GM12878 (cell line): ENCODE measurements around the gene PTPRN2. TPM values are rescaled to one million over a fixed set of nuclear protein-coding genes. Genes with fewer than 3 reads are reported as not detected.
"Not testable (repeated sequence)": the region's sequence is repeated elsewhere in the genome, so short reads cannot be mapped to it uniquely, and the experiment has no call there.

ENCODE experiments used
- ATAC-seq: fragments of 200-7000 bp; cut with Tn5 transposase; 3 replicates; pipeline ENCODE4 v1.9.1; 2020; ENCODE audit warnings: mild to moderate bottlenecking, moderate library complexity
- BruUV-seq: library from RNA; stranded (reverse); fragments of 400-500 nt; replicated peaks from 2 replicates; lab custom pipeline; 2021; lab: Mats Ljungman, UMichigan
- CTCF ChIA-PET: fragments of 300-600 bp; sonication (Branson Sonifier 250); formaldehyde crosslinking; extraction: SDS; loops from one replicate; lab custom pipeline; 2021; ENCODE audit warnings: inconsistent platforms; lab: Yijun Ruan, JAX
- POLR2A ChIA-PET: fragments of 350-600 bp; formaldehyde crosslinking; extraction: SDS; loops from one replicate; lab custom pipeline; 2021; ENCODE audit warnings: inconsistent platforms; lab: Charles Lee
- RAD21 ChIA-PET: fragments of 300-600 bp; sonication (Branson Sonifier 250); formaldehyde crosslinking; loops from one replicate; lab custom pipeline; 2023; ENCODE audit warnings: antibody characterized with exemption; ENCODE audit not compliant: unreplicated experiment; lab: Charles Lee
- SMC1A ChIA-PET: fragments of 300-600 bp; sonication (Branson Sonifier 250); formaldehyde crosslinking; loops from one replicate; lab custom pipeline; 2023; ENCODE audit not compliant: unreplicated experiment, uncharacterized antibody; lab: Charles Lee
- DNase-seq: peaks from one replicate; pipeline ENCODE4 v3.0.0-alpha.2; 2011; ENCODE audit warnings: low read depth, low spot score
- FAIRE-seq: peaks from 3 replicates; lab custom pipeline; 2011; peaks lifted over from hg19 to GRCh38; lab: Jason Lieb, UNC
- H2AFZ ChIP-seq: 2 replicates; pipeline ENCODE4 v1.6.0; 2011; ENCODE audit warnings: low read depth, low read length, control low read depth; ENCODE audit not compliant: control insufficient read depth
- H3K27ac ChIP-seq: 2 replicates; pipeline ENCODE4 v1.5.1; 2011; ENCODE audit warnings: control low read depth; ENCODE audit not compliant: control insufficient read depth, insufficient read depth
- H3K27me3 ChIP-seq, 2 experiments: replicated peaks in 1 of 2; 2 replicates each; pipeline versions ENCODE4 v1.6.0 to v1.6.1; 2011; ENCODE audit warnings: low read length in 1 of 2; ENCODE audit not compliant: control insufficient read depth in 2 of 2, insufficient read depth in 2 of 2
- H3K36me3 ChIP-seq, 2 experiments: 2 replicates each; pipeline ENCODE4 v1.5.1; 2011; ENCODE audit warnings: low read length in 1 of 2; ENCODE audit not compliant: control insufficient read depth in 2 of 2, insufficient read depth in 2 of 2
- H3K4me1 ChIP-seq: 2 replicates; pipeline ENCODE4 v1.6.1; 2011; ENCODE audit warnings: mild to moderate bottlenecking, low read length, moderate library complexity, mixed read lengths; ENCODE audit not compliant: control insufficient read depth, insufficient read depth
- H3K4me2 ChIP-seq: 2 replicates; pipeline ENCODE4 v1.6.0; 2011; ENCODE audit warnings: control low read depth; ENCODE audit not compliant: control insufficient read depth, insufficient read depth
- H3K4me3 ChIP-seq: fragments of 200-600 bp; sonication (generic); 2 replicates; pipeline ENCODE4 v1.5.1; 2016
- H3K79me2 ChIP-seq: 2 replicates; pipeline ENCODE4 v1.6.0; 2011; ENCODE audit warnings: low read length; ENCODE audit not compliant: control insufficient read depth, insufficient read depth
- H3K9ac ChIP-seq: 2 replicates; pipeline ENCODE4 v1.8.0; 2011; ENCODE audit warnings: low read length, control low read depth, mixed read lengths; ENCODE audit not compliant: control insufficient read depth, insufficient read depth
- H3K9me3 ChIP-seq: replicated peaks from 3 replicates; pipeline ENCODE4 v1.5.1; 2011; ENCODE audit warnings: mild to moderate bottlenecking, low read length; ENCODE audit not compliant: control insufficient read depth, insufficient read depth
- H4K20me1 ChIP-seq: 2 replicates; pipeline ENCODE4 v1.6.0; 2011; ENCODE audit not compliant: control insufficient read depth, insufficient read depth
- ATF3 ChIP-seq: IDR thresholded peaks from 2 replicates; pipeline ENCODE4 v1.6.1; 2011; ENCODE audit warnings: low read depth, mild to moderate bottlenecking, low read length, moderate library complexity, borderline replicate concordance; ENCODE audit errors: extremely low read depth
- BMI1 ChIP-seq: fragments of 450-650 bp; IDR thresholded peaks from 2 replicates; pipeline ENCODE4 v1.6.1; 2016; ENCODE audit warnings: mild to moderate bottlenecking, moderate library complexity, borderline replicate concordance
- EP300 ChIP-seq, 2 experiments: fragments of 150-350 bp in 1 of 2; IDR thresholded peaks; 2 replicates each; pipeline ENCODE4 v1.6.1; 2011 to 2012; ENCODE audit warnings: low read depth in 2 of 2, low read length in 2 of 2, borderline replicate concordance in 1 of 2, improper control_type of control experiment in 1 of 2, inconsistent platforms in 1 of 2; ENCODE audit not compliant: control insufficient read depth in 1 of 2
- HDAC2 ChIP-seq: fragments of 200-600 bp; sonication (generic); IDR thresholded peaks from 2 replicates; pipeline ENCODE4 v1.6.1; 2017
- HDAC6 ChIP-seq: fragments of 200-600 bp; sonication (generic); IDR thresholded peaks from one replicate; pipeline ENCODE4 v1.8.0; 2017; ENCODE audit warnings: antibody characterized with exemption; ENCODE audit not compliant: unreplicated experiment
- KLF5 ChIP-seq: fragments of 450-650 bp; IDR thresholded peaks from 2 replicates; pipeline ENCODE4 v1.6.1; 2014; ENCODE audit warnings: mild to moderate bottlenecking; ENCODE audit not compliant: partially characterized antibody
- MEF2A ChIP-seq: IDR thresholded peaks from 2 replicates; pipeline ENCODE4 v1.6.1; 2011; ENCODE audit warnings: low read depth, mild to moderate bottlenecking, low read length, moderate library complexity; ENCODE audit not compliant: insufficient read depth
- MYB ChIP-seq: fragments of 150-350 bp; IDR thresholded peaks from 2 replicates; pipeline ENCODE4 v1.6.1; 2014; ENCODE audit warnings: mild to moderate bottlenecking, low read depth, low read length, borderline replicate concordance
- PRDM15 ChIP-seq: fragments of 450-650 bp; formaldehyde crosslinking; IDR thresholded peaks from 2 replicates; pipeline ENCODE4 v1.4.0; 2020; ENCODE audit warnings: mild to moderate bottlenecking, moderate library complexity
- TBL1XR1 ChIP-seq: IDR thresholded peaks from 2 replicates; pipeline ENCODE4 v1.6.1; 2012; ENCODE audit warnings: low read depth, low read length, improper control_type of control experiment
- TCF3 ChIP-seq: IDR thresholded peaks from 2 replicates; pipeline ENCODE4 v1.6.1; 2012; ENCODE audit warnings: low read depth, mild to moderate bottlenecking, low read length, borderline replicate concordance; ENCODE audit not compliant: insufficient read depth
- ZNF24 ChIP-seq: fragments of 450-650 bp; IDR thresholded peaks from 2 replicates; pipeline ENCODE4 v1.6.1; 2017; ENCODE audit warnings: antibody characterized with exemption, mild to moderate bottlenecking
- WGBS: methylation state at CpG from one replicate; pipeline ENCODE4 v1.1.6; 2016; ENCODE audit warnings: low lambda C conversion rate; ENCODE audit not compliant: insufficient replicate concordance, insufficient coverage; ENCODE audit errors: missing lambda C conversion rate; 5-methylcytosine and 5-hydroxymethylcytosine counted together
- in situ Hi-C: fragments of 300-500 bp; cut with MboI; formaldehyde crosslinking; loops from 9 replicates; pipeline ENCODE4 v1.14.3; 2018; ENCODE audit warnings: mixed read lengths
- intact Hi-C: fragments of 100-400 bp; cut with micrococcal nuclease; formaldehyde crosslinking; loops from one replicate; pipeline ENCODE4 v1.14.2; 2022; ENCODE audit not compliant: unreplicated experiment
- polyA plus RNA-seq, 11 experiments: library from polyadenylated mRNA; depleted of rRNA in 4 of 11; unstranded in 6 of 11; stranded (reverse) in 5 of 11; fragments of >200 nt; fragmentation: Nextera tagmentation in 4 of 11; fragmentation: Illumina TruSeq in 1 of 11; extraction: Ambion mirVana in 4 of 11; extraction: Trizol in 1 of 11; gene quantifications; 1 replicate in 1 of 11; 2 replicates in 10 of 11; pipeline versions ENCODE4 v1.2.1 to v1.2.3, GENCODE V29; 2011 to 2016; ENCODE audit warnings: inconsistent platforms in 2 of 11, missing spikeins in 2 of 11, low read depth in 1 of 11
- total RNA-seq, 4 experiments: library from RNA; depleted of rRNA in 3 of 4; stranded (reverse); fragments of >200 nt in 3 of 4; fragmentation: Illumina TruSeq in 1 of 4; extraction: Trizol in 1 of 4; gene quantifications; 2 replicates each; pipeline versions ENCODE4 v1.2.1 to v1.2.3, GENCODE V29; 2013 to 2021

The PTPRN2 gene
- total and polyA plus RNA-seq, 10 of the 15 experiments (the other 5 are each of a cell fraction or from before 2014, with no cell fraction given) = 5.4 TPM; not detected in 9

GRCh38 chr7:157901816-157902610 lies 685.6 kb downstream of the PTPRN2 start:
- SMC1A ChIA-PET, BruUV-seq, FAIRE-seq, DNase-seq, intact Hi-C loops, H3K9ac ChIP-seq, H3K27ac ChIP-seq, H3K4me1 ChIP-seq, H3K9me3 ChIP-seq, H3K4me3 ChIP-seq, POLR2A ChIA-PET, CTCF ChIA-PET, H3K27me3 ChIP-seq, H4K20me1 ChIP-seq, H3K4me2 ChIP-seq, RAD21 ChIA-PET, in situ Hi-C loops, ATAC-seq, H3K36me3 ChIP-seq, H3K79me2 ChIP-seq, H2AFZ ChIP-seq: not testable (repeated sequence)
- 55% methylated on average over 33 of the region's 45 CpGs for WGBS

GRCh38 chr7:157901166-157901565 lies 686.5 kb downstream of the PTPRN2 start:
- no peaks in the 10 kb centered on the region for H3K79me2 ChIP-seq
- no peak overlapping the region for H3K9ac ChIP-seq
- ChIA-PET SMC1A (no interaction called here), CTCF (no interaction called here), RAD21 (no interaction called here), POLR2A (no interaction called here)
- DNase-seq (no peak), FAIRE-seq (no peak), ATAC-seq (no peak)
- H3K9me3 ChIP-seq = no peaks in the 10 kb centered on the region; the same call in 2 of the 3 replicates
- intact Hi-C loops (no loop called here), in situ Hi-C loops (no loop called here)
- no peaks in the 10 kb centered on the region for H3K36me3 ChIP-seq
- no peaks in the 10 kb centered on the region for H4K20me1 ChIP-seq
- H3K4me1 ChIP-seq = no peaks in the 10 kb centered on the region
- BruUV-seq = no TSS peak
- H3K27me3 ChIP-seq = no peaks in the 10 kb centered on the region
- H3K4me3 ChIP-seq = no peak overlapping the region
- H2AFZ ChIP-seq = no peak overlapping the region
- 29% methylated on average over 11 of the region's 14 CpGs for WGBS
- H3K4me2 ChIP-seq = no peak overlapping the region
- H3K27ac ChIP-seq = no peak overlapping the region
- TF ChIP-seq BMI1 = no peak
- no peak for TF ChIP-seq MYB
- TF ChIP-seq KLF5 = no peak
- no peak for TF ChIP-seq TBL1XR1
- TF ChIP-seq EP300 (IDR thresholded peaks at IDR 0.05; ENCODE audit: borderline replicate concordance in 1 of 2, control insufficient read depth in 1 of 2, low read depth in 2 of 2, low read length in 2 of 2) = no peak
- TF ChIP-seq ATF3 = no peak
- TF ChIP-seq HDAC2 = no peak
- TF ChIP-seq TCF3 = no peak
- TF ChIP-seq ZNF24 = no peak
- TF ChIP-seq MEF2A = no peak
- no peak for TF ChIP-seq HDAC6
- no peak for TF ChIP-seq PRDM15 (CRISPR knock-in tag)
